Right lobe of liver (tissue), 4 donors: ENCODE measurements around the gene LGALS13.

Source experiments
- CTCF ChIP-seq, 4 donors: fragments of 200-600 bp in 3 of 4; fragments of 450-650 bp in 1 of 4; IDR thresholded peaks; one replicate each; pipeline versions ENCODE4 v1.5.1 to v1.8.0; 2016 to 2022; ENCODE audit warnings: antibody characterized with exemption in 4 of 4, mild to moderate bottlenecking in 2 of 4
- POLR2A ChIP-seq: fragments of 450-650 bp; IDR thresholded peaks from one replicate; pipeline ENCODE4 v1.6.1; 2017; ENCODE audit warnings: antibody characterized with exemption, mild to moderate bottlenecking
- donor health status: DM: no; HTN: no; CAD: no.
- donor health status: DM: no; HTN: no; CAD: no.
- donor health status: DM: no; HTN: yes; CAD: no.

- TF ChIP-seq CTCF (IDR thresholded peaks at IDR 0.05), result no peak
- no peak for TF ChIP-seq POLR2A
Observed at GRCh38 chr19:39557811-39558623, 44.3 kb upstream of the LGALS13 start.
